Bronchial epithelial cell (primary cell): ENCODE results near the gene C4orf36. TPM values are rescaled to one million over a fixed set of nuclear protein-coding genes. Genes with fewer than 3 reads are reported as not detected.

Experiments used
- DNase-seq: peaks from one replicate; pipeline ENCODE4 v3.0.0-alpha.2; 2010; ENCODE audit warnings: low read depth
- FAIRE-seq: peaks from 2 replicates; lab custom pipeline; 2011; peaks lifted over from hg19 to GRCh38; lab: Jason Lieb, UNC
- H3K27me3 ChIP-seq: 2 replicates; pipeline ENCODE4 v1.5.1; 2011; ENCODE audit warnings: low read length; ENCODE audit not compliant: control insufficient read depth, insufficient read depth
- H3K36me3 ChIP-seq: 2 replicates; pipeline ENCODE4 v1.5.1; 2011; ENCODE audit warnings: low read length; ENCODE audit not compliant: control insufficient read depth, insufficient read depth
- H3K4me3 ChIP-seq: 2 replicates; pipeline ENCODE4 v1.5.1; 2011; ENCODE audit warnings: mild to moderate bottlenecking, low read depth, low read length, control low read depth
- total RNA-seq: library from RNA; depleted of rRNA; stranded (reverse); fragments of >200 nt; gene quantifications from 2 replicates; pipeline ENCODE4 v1.2.1, GENCODE V29; 2014
- TF ChIP-seq, protein P1 (sequence below): IDR thresholded peaks from 2 replicates; pipeline ENCODE4 v1.5.1; 2011; ENCODE audit warnings: mild to moderate bottlenecking, moderate library complexity, low read length, control low read depth, inconsistent platforms; ENCODE audit not compliant: insufficient read depth, severe bottlenecking

Gene C4orf36
- total RNA-seq, 1 donor from 2014 or later = 1.8 TPM

DNA sequence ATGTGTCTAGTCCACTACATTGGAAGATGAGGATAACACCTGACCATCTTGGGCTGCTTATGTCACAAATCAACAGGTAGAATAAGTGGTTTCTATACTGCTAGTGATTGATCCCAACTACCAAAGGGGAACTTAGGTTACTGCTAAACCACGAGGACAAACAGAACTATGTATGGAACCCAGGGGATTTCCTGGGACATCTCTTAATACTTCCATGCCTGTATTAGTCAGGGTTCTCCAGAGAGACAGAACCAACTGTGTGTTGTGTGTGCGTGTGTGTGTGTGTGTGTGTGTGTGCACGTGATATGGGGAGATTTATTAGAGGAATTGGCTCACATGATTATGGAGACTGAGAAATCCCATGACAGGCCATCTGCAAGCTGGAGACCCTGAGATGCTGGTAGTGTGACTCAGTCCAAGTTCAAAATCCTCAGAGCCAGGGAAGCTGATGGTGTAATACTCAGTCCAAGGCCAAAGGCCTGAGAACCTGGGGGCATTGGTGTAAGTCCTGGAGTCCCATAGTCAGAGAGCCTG, 26.4 kb upstream of the C4orf36 start:
- H3K4me3 ChIP-seq = no peak overlapping the region
- H3K36me3 ChIP-seq = no peaks in the 10 kb centered on the region
- no peaks in the 10 kb centered on the region for H3K27me3 ChIP-seq
- peak; percentile 36 for DNase-seq
- FAIRE-seq = no peak
- TF ChIP-seq, protein P1, sequence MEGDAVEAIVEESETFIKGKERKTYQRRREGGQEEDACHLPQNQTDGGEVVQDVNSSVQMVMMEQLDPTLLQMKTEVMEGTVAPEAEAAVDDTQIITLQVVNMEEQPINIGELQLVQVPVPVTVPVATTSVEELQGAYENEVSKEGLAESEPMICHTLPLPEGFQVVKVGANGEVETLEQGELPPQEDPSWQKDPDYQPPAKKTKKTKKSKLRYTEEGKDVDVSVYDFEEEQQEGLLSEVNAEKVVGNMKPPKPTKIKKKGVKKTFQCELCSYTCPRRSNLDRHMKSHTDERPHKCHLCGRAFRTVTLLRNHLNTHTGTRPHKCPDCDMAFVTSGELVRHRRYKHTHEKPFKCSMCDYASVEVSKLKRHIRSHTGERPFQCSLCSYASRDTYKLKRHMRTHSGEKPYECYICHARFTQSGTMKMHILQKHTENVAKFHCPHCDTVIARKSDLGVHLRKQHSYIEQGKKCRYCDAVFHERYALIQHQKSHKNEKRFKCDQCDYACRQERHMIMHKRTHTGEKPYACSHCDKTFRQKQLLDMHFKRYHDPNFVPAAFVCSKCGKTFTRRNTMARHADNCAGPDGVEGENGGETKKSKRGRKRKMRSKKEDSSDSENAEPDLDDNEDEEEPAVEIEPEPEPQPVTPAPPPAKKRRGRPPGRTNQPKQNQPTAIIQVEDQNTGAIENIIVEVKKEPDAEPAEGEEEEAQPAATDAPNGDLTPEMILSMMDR = no peak

DNA sequence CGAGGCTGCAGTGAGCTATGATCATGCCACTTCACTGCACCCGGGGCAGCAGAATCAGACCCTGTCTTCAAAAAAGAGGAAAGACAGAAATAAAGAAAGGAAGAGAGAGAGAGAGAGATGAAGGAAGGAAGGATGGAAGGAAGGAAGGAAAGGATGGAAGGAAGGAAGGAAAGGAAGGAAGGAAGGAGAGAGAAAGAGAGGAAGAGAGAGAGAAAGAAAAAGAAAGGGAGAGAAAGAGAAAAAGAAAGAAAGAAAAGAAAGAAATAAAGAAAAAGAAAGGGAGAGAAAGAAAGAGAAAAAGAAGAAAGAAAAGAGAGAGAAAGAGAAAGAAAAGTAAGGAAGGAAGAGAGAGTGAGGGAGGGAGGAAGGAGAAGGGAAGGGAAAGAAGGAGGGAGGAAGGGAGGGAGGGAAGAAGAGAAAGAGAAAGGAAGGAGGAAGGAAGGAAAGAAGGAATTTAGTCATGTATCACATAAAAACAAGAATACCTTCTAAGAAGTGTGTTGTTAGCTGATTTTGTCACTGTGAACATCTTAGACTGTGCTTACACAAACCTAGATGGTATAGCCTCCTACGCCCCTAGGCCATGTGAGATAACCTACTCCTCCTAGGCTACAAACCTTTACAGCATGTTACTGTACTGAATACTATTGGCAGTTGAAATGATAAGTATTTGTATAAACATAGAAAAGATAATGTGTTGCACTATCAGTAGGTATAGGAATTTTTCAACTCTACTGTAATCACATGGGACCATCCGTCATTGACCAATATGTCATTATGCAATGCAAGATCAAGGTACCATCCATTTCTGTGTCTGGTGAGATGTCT, 25.2 kb upstream of the C4orf36 start:
- Histone ChIP-seq H3K4me3 (no peak overlapping the region), H3K36me3 (no peaks in the 10 kb centered on the region), H3K27me3 (no peaks in the 10 kb centered on the region)
- DNase-seq (no peak), FAIRE-seq (no peak)
- TF ChIP-seq, protein P1 = no peak

DNA sequence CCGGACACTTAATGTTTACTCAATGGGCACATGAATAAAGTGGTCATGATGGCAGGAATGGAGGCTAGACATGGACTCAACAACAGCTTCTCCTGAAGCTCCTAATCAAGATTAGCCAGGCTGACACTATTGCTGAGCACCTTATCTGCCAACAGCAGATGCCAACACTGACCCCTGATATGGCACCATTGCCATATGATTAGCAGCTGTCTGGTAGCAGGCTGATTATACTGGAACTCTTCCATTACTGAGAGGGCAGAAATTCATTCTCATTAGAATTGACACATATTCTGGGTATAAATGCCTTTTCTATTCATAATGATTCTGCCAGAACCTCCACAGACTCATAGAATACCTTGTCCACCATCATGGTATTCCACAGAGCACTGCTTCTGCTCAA, 24.2 kb upstream of the C4orf36 start:
- DNase-seq (no peak), FAIRE-seq (no peak)
- no peaks in the 10 kb centered on the region for H3K27me3 ChIP-seq
- H3K36me3 ChIP-seq = no peaks in the 10 kb centered on the region
- TF ChIP-seq, protein P1 = no peak
- no peak overlapping the region for H3K4me3 ChIP-seq

DNA sequence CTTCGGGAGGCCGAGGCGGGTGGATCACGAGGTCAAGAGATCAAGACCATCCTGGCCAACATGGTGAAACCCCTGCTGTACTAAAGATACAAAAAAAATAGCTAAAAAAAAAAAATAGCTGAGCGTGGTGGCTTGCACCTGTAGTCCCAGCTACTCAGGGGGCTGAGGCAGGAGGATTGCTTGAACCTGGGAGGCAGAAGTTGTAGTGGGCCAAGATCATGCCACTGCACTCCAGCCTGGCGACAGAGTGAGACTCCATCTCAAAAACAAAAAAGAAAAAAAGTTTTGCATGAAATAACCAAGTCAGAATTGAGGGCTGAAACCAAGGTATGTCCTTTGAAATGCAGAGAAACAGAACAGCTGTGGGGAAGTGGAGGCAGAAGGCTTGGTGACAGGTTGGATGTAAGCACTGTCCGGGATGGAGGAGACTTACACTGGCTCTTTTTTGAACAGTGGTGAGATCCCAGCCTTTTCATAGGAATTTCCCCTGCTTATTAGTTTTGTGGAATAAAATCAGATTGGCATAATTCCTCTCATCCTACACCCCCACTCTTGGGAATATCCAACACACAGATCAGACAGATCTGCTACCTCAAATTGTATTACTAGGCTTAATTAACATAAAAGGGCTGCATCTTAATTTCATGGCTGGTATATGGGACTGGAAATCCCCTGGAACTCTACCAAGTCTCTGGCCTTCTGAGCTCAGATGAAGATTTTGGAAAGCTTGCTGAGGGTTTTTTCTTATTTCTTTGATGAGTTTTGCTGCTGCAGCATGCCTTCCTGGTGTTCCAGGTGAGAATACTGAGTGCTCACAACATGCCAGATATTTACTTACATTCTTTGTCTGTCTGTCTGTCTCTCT, 18.8 kb upstream of the C4orf36 start:
- Histone ChIP-seq H3K36me3 (no peaks in the 10 kb centered on the region), H3K27me3 (no peaks in the 10 kb centered on the region), H3K4me3 (no peak overlapping the region)
- FAIRE-seq = no peak
- DNase-seq = no peak
- TF ChIP-seq, protein P1 = no peak

DNA sequence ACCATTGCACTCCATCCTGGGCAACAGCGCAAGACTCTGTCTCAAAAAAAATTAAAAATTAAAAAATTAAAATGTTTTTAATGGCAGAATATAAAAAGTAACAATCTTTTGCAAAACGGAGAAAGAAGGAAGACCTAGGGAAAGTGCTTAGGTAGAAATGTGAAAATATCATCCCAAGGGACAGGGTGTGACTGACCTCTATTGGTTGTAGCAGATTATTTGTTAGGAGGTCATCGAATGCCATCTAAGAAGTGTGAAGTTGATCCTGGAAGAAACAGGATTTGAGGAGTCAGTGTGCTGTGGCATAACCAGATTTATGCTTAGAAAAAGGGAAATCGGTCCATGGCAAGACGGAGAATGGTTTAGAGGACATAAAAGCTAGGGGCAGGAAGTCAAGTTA, 18.1 kb upstream of the C4orf36 start:
- no peaks in the 10 kb centered on the region for H3K27me3 ChIP-seq
- no peaks in the 10 kb centered on the region for H3K36me3 ChIP-seq
- DNase-seq = no peak
- TF ChIP-seq, protein P1 = no peak
- H3K4me3 ChIP-seq = no peak overlapping the region
- no peak for FAIRE-seq
